Activated CD8-positive, alpha-beta memory T cell treated with anti-CD3 and anti-CD28 coated beads for 48 hours (primary cell): ENCODE results near the gene MCAT.

ENCODE experiments used
- DNase-seq, 3 experiments: peaks; one replicate each; pipeline ENCODE4 v3.0.0-alpha.2; 2020; ENCODE audit warnings: low read depth in 2 of 3, low spot score in 2 of 3

MCAT gene

GRCh38 chr22:43142880-43143562 lies at the start of gene MCAT:
TSS of gene MCAT (minus strand) at chr22:43143398. CDS start at chr22:43143348, 50 bp downstream.
- DNase-seq, result peak; percentile 64 to 74 (median 73)

GRCh38 chr22:43191831-43192230 lies 48.6 kb upstream of the MCAT start:
- no peak for DNase-seq

- DNase-seq, result no peak
Observed at GRCh38 chr22:43188829-43189545, 45.8 kb upstream of the MCAT start.

GRCh38 chr22:43187171-43188099 lies 44.2 kb upstream of the MCAT start:
- DNase-seq, result peak; percentile 91 to 97 (median 94)

GRCh38 chr22:43186272-43187170 lies 43.3 kb upstream of the MCAT start, which contains the start of gene TTLL12:
TSS of gene TTLL12 (minus strand) at chr22:43187134. CDS start at chr22:43187069, 65 bp downstream.
- DNase-seq, result peak in 2 of 3 experiments; percentile 33 to 34

GRCh38 chr22:43185860-43186261 lies 42.7 kb upstream of the MCAT start:
- DNase-seq, result no peak

- DNase-seq, result no peak
Observed at GRCh38 chr22:43183496-43184277, 40.5 kb upstream of the MCAT start.

- no peak for DNase-seq
Observed at GRCh38 chr22:43182726-43183125, 39.5 kb upstream of the MCAT start.

GRCh38 chr22:43182118-43182517 lies 38.9 kb upstream of the MCAT start:
- DNase-seq, result no peak

GRCh38 chr22:43181321-43182076 lies 38.3 kb upstream of the MCAT start:
- DNase-seq, result no peak

GRCh38 chr22:43180670-43181069 lies 37.5 kb upstream of the MCAT start:
- DNase-seq, result no peak

GRCh38 chr22:43179911-43180195 lies 36.7 kb upstream of the MCAT start:
- no peak for DNase-seq

GRCh38 chr22:43179146-43179910 lies 36.1 kb upstream of the MCAT start:
- DNase-seq, result no peak

GRCh38 chr22:43177479-43177878 lies 34.3 kb upstream of the MCAT start:
- DNase-seq, result no peak

GRCh38 chr22:43176090-43176489 lies 32.9 kb upstream of the MCAT start:
- no peak for DNase-seq

GRCh38 chr22:43174941-43175531 lies 31.8 kb upstream of the MCAT start:
- no peak for DNase-seq

GRCh38 chr22:43173976-43174720 lies 30.9 kb upstream of the MCAT start:
- DNase-seq, result no peak
